ENCODE results near the gene MUC4. TPM values are rescaled to one million over a fixed set of nuclear protein-coding genes. Genes with fewer than 3 reads are reported as not detected.
A peak's percentile ranks its signal among the peaks of the same experiment; 100 is the strongest.

MUC4 gene
- total and polyA plus RNA-seq, 9 of the 15 experiments (the other 6 are each of a cell fraction or from before 2014, with no cell fraction given), result under 0.01 to 0.21 (median 0.10) TPM; not detected in 4

DNA sequence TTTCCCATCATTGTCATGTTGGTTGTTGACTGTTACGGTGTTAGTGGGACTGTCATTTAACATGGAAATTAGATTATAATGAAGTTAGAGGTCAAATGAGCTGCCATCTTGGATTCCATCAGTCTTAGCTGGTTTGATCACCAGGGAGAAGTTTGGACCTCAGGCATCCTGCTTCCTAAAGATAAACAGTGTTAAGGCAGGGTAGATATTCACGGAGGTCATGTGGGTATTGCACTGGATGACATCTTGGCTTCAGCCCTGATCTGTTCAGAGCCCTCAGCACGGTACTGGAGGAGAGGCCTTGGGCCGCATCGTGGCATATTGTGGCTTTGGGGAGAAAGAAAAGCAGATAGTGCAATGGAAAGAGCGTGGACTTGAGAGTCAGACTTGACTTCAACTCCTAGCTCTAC lies 102.0 kb downstream of the MUC4 start (continued):
- TF ChIP-seq, protein P1, sequence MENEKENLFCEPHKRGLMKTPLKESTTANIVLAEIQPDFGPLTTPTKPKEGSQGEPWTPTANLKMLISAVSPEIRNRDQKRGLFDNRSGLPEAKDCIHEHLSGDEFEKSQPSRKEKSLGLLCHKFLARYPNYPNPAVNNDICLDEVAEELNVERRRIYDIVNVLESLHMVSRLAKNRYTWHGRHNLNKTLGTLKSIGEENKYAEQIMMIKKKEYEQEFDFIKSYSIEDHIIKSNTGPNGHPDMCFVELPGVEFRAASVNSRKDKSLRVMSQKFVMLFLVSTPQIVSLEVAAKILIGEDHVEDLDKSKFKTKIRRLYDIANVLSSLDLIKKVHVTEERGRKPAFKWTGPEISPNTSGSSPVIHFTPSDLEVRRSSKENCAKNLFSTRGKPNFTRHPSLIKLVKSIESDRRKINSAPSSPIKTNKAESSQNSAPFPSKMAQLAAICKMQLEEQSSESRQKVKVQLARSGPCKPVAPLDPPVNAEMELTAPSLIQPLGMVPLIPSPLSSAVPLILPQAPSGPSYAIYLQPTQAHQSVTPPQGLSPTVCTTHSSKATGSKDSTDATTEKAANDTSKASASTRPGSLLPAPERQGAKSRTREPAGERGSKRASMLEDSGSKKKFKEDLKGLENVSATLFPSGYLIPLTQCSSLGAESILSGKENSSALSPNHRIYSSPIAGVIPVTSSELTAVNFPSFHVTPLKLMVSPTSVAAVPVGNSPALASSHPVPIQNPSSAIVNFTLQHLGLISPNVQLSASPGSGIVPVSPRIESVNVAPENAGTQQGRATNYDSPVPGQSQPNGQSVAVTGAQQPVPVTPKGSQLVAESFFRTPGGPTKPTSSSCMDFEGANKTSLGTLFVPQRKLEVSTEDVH (IDR thresholded peaks at IDR 0.05; ENCODE audit: low read depth, partially characterized antibody), result no peak
- no peak for TF ChIP-seq PCBP1 (IDR thresholded peaks at IDR 0.05; ENCODE audit: low read depth, low read length, poor library complexity, severe bottlenecking)
- peak in 1 of 3 experiments; percentile 66 for TF ChIP-seq YY1 (IDR thresholded peaks at IDR 0.05; ENCODE audit: borderline replicate concordance in 1 of 3, control insufficient read depth in 1 of 3, extremely low read depth in 1 of 3, insufficient read depth in 3 of 3, insufficient read length in 1 of 3, insufficient replicate concordance in 2 of 3, low read depth in 1 of 3, low read length in 2 of 3)
- TF ChIP-seq TCF3 (CRISPR knock-in tag; IDR thresholded peaks at IDR 0.05), result peak; percentile 66; the same call in 1 of the 2 replicates
- TF ChIP-seq, protein P2, sequence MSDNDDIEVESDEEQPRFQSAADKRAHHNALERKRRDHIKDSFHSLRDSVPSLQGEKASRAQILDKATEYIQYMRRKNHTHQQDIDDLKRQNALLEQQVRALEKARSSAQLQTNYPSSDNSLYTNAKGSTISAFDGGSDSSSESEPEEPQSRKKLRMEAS (CRISPR knock-in tag; IDR thresholded peaks at IDR 0.05), result 0 out of 2 replicates have a peak, but pooled peaks have one; percentile 20
- no peak for TF ChIP-seq TAF7 (tag; IDR thresholded peaks at IDR 0.05)
- TF ChIP-seq NELFE (IDR thresholded peaks at IDR 0.05; ENCODE audit: insufficient read depth, insufficient read length), result no peak
- no peak for TF ChIP-seq DPF2 (IDR thresholded peaks at IDR 0.05)
- TF ChIP-seq TEAD2 (tag; IDR thresholded peaks at IDR 0.05), result no peak
- TF ChIP-seq, protein P3, sequence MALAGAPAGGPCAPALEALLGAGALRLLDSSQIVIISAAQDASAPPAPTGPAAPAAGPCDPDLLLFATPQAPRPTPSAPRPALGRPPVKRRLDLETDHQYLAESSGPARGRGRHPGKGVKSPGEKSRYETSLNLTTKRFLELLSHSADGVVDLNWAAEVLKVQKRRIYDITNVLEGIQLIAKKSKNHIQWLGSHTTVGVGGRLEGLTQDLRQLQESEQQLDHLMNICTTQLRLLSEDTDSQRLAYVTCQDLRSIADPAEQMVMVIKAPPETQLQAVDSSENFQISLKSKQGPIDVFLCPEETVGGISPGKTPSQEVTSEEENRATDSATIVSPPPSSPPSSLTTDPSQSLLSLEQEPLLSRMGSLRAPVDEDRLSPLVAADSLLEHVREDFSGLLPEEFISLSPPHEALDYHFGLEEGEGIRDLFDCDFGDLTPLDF (CRISPR knock-in tag; IDR thresholded peaks at IDR 0.05), result no peak
- no peak for TF ChIP-seq MCM5 (IDR thresholded peaks at IDR 0.05; ENCODE audit: low read depth)
- TF ChIP-seq EWSR1 (IDR thresholded peaks at IDR 0.05; ENCODE audit: borderline replicate concordance, low read depth, partially characterized antibody), result no peak
- TF ChIP-seq ZNF644 (tag; IDR thresholded peaks at IDR 0.05; ENCODE audit: low read depth), result no peak
- TF ChIP-seq PPARD (CRISPR knock-in tag; IDR thresholded peaks at IDR 0.05), result no peak
- no peak for TF ChIP-seq ZFP1 (CRISPR knock-in tag; IDR thresholded peaks at IDR 0.05)
- TF ChIP-seq, protein P4, sequence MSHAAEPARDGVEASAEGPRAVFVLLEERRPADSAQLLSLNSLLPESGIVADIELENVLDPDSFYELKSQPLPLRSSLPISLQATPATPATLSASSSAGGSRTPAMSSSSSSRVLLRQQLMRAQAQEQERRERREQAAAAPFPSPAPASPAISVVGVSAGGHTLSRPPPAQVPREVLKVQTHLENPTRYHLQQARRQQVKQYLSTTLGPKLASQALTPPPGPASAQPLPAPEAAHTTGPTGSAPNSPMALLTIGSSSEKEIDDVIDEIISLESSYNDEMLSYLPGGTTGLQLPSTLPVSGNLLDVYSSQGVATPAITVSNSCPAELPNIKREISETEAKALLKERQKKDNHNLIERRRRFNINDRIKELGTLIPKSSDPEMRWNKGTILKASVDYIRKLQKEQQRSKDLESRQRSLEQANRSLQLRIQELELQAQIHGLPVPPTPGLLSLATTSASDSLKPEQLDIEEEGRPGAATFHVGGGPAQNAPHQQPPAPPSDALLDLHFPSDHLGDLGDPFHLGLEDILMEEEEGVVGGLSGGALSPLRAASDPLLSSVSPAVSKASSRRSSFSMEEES (CRISPR knock-in tag; IDR thresholded peaks at IDR 0.05), result no peak
- no peak for TF ChIP-seq ZKSCAN3 (CRISPR knock-in tag; IDR thresholded peaks at IDR 0.05)
- TF ChIP-seq CCNT2 (IDR thresholded peaks at IDR 0.05; ENCODE audit: borderline replicate concordance, extremely low read depth, insufficient read length, low read depth, low read length), result no peak
- TF ChIP-seq CXXC5 (CRISPR knock-in tag; IDR thresholded peaks at IDR 0.05), result peak; percentile 31; the same call in 1 of the 2 replicates
- no peak for TF ChIP-seq NFE2 (IDR thresholded peaks at IDR 0.05; ENCODE audit: low read depth)
- no peak for TF ChIP-seq RBM25 (IDR thresholded peaks at IDR 0.05; ENCODE audit: low read depth, low read length, severe bottlenecking)
- TF ChIP-seq SMAD4 (CRISPR knock-in tag; conservative IDR thresholded peaks at IDR 0.05), result peak; percentile 59
- TF ChIP-seq MTF1 (CRISPR knock-in tag; IDR thresholded peaks at IDR 0.05; ENCODE audit: borderline replicate concordance), result no peak
- TF ChIP-seq TRIM24 (IDR thresholded peaks at IDR 0.05), result peak in 1 of 2 experiments; percentile 23; a peak in 1 of 4 replicates

Measured in K562 (cell line).